Measurements from ENCODE around the gene LTBR.

DNA sequence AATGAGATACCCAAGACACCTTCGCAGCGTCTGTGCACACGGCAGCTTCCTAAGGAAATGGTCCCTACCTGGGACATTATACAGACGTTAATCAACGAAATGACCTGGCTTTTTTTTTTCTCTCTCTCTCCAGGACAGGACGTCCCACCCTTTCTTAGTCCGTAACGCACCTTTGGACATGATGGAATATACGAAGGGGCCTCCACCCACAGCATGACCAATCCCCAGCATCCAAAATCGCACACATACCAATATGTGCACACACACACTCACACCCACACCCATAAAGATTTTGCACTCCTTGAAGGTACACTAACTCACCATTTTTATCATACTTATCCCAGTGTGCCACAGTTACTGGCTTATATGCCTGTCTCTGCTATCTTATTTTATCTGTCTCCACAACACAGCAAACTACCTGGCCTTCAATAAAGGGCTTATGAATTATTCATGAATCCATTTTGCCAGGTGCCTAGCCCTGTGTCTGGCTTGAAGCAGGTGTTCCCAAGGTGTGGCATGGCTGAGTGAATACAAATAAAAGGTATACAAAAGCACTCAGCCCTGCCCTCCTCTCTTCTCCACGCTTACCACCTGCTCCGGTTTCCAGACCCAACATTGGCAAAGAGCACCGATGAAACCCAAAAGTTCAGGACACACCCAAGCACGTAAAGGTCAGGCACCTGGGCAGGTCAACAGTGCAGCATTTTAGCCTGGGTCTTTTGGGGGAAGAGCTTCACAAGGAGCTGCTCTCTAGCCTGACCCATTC lies 10.8 kb upstream of the LTBR start:
- no peak for TF ChIP-seq POLR2AphosphoS5 (IDR thresholded peaks at IDR 0.05)
- TF ChIP-seq, protein P1, sequence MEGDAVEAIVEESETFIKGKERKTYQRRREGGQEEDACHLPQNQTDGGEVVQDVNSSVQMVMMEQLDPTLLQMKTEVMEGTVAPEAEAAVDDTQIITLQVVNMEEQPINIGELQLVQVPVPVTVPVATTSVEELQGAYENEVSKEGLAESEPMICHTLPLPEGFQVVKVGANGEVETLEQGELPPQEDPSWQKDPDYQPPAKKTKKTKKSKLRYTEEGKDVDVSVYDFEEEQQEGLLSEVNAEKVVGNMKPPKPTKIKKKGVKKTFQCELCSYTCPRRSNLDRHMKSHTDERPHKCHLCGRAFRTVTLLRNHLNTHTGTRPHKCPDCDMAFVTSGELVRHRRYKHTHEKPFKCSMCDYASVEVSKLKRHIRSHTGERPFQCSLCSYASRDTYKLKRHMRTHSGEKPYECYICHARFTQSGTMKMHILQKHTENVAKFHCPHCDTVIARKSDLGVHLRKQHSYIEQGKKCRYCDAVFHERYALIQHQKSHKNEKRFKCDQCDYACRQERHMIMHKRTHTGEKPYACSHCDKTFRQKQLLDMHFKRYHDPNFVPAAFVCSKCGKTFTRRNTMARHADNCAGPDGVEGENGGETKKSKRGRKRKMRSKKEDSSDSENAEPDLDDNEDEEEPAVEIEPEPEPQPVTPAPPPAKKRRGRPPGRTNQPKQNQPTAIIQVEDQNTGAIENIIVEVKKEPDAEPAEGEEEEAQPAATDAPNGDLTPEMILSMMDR (IDR thresholded peaks at IDR 0.05; ENCODE audit: poor library complexity, severe bottlenecking) = no peak
- no peak for TF ChIP-seq EZH2 (IDR thresholded peaks at IDR 0.05; ENCODE audit: borderline replicate concordance, insufficient read depth, low read length, poor library complexity, severe bottlenecking)
